Non-pigmented ciliary epithelial cell (primary cell): ENCODE results near the gene PIAS2.
"Not testable (repeated sequence)": the region's sequence is repeated elsewhere in the genome, so short reads cannot be mapped to it uniquely, and the experiment has no call there.

Experiments used
- DNase-seq: peaks from one replicate; pipeline ENCODE4 v3.0.0-alpha.2; 2010; ENCODE audit warnings: low read depth

PIAS2 gene

DNA sequence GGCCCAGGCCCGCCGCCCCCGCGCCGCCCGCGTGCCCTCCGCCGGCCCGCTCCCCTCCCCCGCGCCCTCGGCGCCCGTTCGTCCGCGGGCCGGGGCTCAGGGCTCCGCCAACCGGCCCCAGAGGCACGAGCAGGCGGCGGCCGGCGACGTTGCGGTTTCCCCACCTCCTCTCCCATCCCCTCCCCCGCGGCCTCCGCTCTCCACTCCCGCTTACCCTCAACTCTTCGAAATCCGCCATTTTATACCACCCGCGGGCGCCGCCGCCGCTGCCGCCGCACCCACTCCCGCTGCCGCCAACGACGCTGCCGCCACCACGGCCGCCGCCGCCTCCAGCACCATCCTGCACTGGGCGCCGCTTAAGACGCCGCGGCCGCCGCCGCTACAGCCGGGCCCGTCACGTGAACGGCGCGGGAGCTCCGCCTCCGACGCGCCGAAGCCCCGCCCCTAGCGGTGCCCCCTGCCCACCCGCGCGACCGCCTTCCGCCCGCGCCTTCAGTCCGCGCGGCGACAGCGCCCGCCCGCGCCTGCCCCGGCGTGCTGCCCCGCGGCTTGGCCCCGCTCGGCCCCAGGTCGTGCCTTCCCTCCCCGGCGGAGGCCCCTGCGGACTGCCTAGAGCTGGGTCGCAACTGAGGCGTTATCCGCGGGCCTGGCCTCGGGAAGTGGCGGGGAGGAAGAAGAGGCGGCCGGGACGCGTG, at the start of gene PIAS2, which contains the start of gene KATNAL2:
Gene PIAS2, minus strand, starts transcription at position 400 of the 695 bp plus-strand sequence. Its CDS starts 162 bp downstream, at position 238.
Gene KATNAL2, plus strand, starts transcription at position 495 of the 695 bp plus-strand sequence. CDS start 29,271 bp downstream, outside the sequence.
- no peak for DNase-seq

DNA sequence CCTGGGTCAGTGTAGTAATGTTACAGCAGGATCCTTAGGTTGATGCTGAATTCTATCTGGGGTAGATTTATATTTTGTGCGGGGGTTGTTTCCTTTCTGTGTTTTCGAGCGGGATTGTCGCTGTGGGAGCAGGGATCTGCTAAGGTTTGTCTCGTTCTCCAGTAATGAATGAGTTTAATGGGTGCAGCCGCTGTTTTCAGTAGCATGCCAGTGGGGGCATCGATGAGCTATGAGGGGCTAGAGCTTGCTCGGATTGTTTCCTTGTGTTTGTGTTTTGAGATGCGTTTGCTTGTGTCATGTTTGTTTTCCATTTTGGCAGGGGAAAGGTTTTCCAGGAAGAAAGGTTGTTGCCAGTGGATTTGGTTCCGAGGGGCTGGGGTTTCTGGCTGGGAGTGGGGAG, 49.0 kb upstream of the PIAS2 start:
- DNase-seq = not testable (repeated sequence)

- not testable (repeated sequence) for DNase-seq
Measured at GRCh38 chr18:46964579-46965293, 47.4 kb upstream of the PIAS2 start.

DNA sequence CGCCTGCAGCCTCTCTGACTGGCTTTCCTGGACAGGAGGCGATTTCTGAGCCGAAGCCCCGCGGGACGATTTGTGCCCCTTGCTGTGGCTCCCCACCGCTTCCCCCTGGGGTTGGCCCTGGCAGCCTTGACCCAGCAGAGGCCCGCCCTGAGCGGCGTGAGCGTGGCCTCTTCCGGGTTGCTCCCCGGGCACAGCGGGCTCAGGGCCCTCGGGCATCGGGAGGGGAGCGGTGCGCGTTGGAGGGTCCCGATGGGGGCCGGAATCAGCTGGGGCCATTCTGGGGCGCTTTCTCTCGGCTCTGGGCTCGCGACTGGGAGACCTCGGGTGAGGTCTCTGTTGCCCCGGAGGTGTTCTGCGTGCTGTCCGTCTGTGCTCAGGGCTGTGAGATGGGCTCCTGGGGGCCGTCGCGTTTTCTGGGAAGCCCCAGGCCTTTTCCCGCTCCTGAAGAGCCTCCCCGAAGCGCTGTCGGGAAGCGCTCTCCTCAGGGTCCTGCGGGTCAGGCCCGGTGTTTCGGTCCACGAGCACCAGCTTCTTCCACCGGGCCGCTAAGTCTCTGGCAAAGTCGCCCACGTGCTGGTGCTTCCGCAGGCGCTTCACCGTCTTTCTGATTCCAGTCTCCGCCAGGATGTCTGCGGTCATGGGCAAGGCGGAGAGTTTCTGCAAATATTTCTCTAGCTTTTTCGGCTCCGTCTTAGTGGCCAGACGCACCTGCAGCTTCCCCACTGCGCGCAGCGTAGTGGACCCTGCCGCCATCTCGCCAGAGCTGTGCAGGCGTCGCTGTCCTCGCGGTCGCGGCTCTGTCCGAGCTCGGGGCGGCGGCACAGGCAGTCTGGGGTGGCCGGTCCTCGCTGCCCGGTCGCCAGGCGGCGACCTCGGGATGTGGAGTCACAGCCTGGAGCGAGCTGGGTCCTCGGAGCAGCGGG, 46.6 kb upstream of the PIAS2 start:
- not testable (repeated sequence) for DNase-seq

DNA sequence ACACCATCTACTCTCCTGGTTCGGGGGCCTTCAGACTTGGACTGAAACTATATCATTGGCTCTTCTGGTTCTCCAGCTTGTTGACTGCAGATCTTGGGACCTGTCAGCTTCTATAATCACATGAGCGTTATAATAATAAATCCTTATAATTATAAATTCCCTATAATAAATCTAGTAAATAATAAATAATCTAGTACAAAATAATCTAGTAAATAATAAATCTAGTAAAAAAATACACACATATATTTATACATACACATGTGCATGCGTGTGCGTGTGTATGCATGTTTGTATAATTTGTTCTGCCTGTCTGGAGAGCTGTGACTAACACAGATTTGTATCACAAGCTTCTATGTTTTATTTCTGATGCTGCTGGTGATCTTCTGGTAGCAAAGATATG, 40.9 kb upstream of the PIAS2 start:
- no peak for DNase-seq

GRCh38 chr18:46953195-46953594, 35.9 kb upstream of the PIAS2 start:
- no peak for DNase-seq

- DNase-seq = no peak
Measured at GRCh38 chr18:46950064-46950656, 32.9 kb upstream of the PIAS2 start.

DNA sequence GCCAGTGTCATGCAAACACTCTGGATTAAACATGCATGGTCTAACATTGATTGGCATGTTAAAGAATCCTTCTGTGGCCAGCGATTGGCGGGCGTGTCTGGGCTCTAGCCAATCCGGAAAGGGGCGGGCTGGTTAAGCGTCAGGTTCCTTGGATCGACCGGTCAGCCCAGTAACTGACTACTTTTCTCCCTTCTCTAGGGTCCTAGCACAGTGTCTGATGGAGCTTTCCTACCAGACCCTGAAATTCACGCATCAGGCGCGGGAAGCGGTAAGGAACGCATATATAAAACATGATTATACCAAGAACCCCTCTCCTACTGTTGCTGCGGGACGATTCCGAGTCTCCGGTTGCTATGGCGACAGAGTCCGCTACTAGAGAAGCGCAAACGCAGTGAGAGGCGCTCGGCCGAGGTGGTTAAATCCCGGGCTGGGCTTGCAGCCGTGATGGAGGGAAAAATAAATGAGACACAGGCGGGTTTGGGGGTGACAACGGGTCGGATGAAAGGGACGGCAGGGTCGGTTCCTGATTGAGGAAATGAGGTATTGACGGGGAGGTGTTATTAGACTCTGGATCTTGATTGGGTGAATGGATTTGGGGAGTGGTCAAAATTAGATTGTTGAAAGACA, 29.5 kb upstream of the PIAS2 start:
- DNase-seq = peak; percentile 70

DNA sequence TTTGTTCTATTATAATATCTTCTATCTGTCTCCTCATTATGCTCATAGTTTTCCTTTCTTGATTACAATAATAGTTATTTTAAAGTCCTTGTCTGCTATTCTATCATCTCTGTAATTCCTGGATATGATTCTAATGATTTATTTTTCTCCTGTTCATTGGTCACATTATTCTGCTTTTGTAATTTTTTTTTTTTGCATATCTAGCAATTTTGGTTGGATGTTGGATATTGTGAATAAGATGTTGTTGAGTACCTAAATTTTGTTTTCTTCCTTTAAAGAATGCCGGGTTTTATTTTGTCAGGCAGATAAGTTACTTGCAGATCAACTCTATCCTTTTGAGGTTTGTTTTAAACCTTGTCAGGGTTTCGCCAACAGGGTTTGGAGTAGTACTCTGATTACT, 25.3 kb upstream of the PIAS2 start:
- no peak for DNase-seq

- no peak for DNase-seq
Measured at GRCh38 chr18:46939998-46940571, 22.8 kb upstream of the PIAS2 start.

- DNase-seq = no peak
Measured at GRCh38 chr18:46939337-46939963, 22.1 kb upstream of the PIAS2 start.

- no peak for DNase-seq
Measured at GRCh38 chr18:46920653-46921052, 3.3 kb upstream of the PIAS2 start.

- no peak for DNase-seq
Measured at GRCh38 chr18:46920067-46920466, 2.8 kb upstream of the PIAS2 start.

- DNase-seq = no peak
Measured at GRCh38 chr18:46917803-46918600, 695 bp upstream of the PIAS2 start.

DNA sequence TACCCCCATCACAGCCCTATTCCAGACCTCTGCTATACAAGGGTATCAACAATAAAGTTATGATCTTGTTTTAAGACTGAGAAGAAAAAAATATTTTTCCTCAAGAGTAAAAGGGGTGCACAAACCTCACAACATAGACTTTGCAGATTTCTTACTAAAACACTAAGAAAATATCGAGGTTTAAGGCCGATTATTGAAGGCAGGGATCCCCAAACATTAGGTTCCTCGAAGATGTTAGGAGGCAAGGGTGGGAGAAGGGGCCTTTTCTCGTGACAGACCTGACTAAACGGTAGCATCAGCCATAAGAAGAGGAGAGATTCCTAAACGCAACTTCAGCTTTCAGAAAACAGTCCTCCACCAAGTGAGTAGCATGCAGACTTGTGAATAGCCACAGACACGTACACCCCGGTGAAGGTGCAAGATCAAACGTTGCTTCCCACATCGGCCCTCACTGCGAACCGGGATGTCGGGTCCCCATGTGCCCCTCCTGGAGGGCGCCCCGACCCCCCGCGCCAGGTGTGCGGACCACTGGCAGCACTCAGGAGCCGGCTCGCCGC, 678 bp downstream of the PIAS2 start:
- DNase-seq = no peak

GRCh38 chr18:46915800-46916550, 1.3 kb downstream of the PIAS2 start:
- no peak for DNase-seq

GRCh38 chr18:46910856-46911255, 6.5 kb downstream of the PIAS2 start:
- DNase-seq = no peak

GRCh38 chr18:46909497-46909896, 7.8 kb downstream of the PIAS2 start:
- DNase-seq = no peak

- no peak for DNase-seq
Measured at GRCh38 chr18:46903406-46903805, 13.9 kb downstream of the PIAS2 start.
